ENCODE measurements around the gene AKNA.

The AKNA gene

GRCh38 chr9:114350636-114351401, 37.0 kb downstream of the AKNA start:
- no peaks in the 10 kb centered on the region for H3K9me3 ChIP-seq
- peak overlapping the region; percentile 86; the same call in 1 of the 2 replicates for H3K4me2 ChIP-seq
- TF ChIP-seq Cebpa-rat (IDR thresholded peaks at IDR 0.05), result no peak
- no peak overlapping the region for H3K4me3 ChIP-seq
- no peaks in the 10 kb centered on the region for H3K27me3 ChIP-seq
- peaks cover 92% of the 10 kb centered on the region for H3K36me3 ChIP-seq
- H4K20me1 ChIP-seq, result peaks cover 24% of the 10 kb centered on the region
- H3K27ac ChIP-seq, result peak overlapping the region; percentile 70
- no peak overlapping the region for H3K9ac ChIP-seq
- H3K4me1 ChIP-seq, result peaks cover 47% of the 10 kb centered on the region

DNA sequence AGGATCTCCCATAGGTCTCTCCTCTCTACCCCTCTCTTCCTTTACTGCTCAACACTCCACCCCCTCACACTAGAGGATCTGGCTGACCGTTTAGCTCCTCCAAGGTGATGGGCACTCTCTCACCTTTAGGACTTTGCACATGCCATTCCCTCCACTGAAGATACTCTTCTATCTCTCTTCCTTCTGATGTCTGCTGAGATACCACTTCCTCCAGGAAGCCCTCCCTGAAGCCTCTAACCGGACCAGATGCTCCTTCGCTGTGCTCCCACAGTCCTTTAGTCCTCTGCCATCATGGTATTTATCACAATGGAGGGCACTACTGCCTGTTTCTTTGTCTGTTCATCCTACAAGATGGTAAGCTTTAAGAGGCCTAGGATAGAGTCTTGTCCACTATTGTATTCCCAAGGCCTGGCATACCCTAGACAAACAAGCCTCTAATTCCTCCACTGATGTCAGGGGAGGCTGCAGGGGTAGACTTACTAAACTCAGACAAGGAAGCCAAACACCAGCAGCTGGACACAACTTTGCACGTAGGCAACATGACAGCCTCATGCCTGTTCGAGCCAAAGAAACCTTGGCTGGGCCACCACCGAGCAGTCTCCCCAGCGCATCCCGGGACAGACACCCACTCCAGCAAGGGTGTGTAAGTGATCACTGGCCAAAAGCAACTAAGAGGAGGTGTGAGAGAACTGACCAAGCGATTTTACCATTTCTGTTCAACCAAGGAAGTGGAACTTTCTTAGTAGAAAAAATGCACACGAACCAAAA, 37.9 kb downstream of the AKNA start:
- Histone ChIP-seq H3K36me3 (peaks cover 92% of the 10 kb centered on the region), H3K4me3 (no peak overlapping the region), H3K4me1 (peaks cover 47% of the 10 kb centered on the region), H3K27ac (peak overlapping the region; percentile 70), H3K9me3 (no peaks in the 10 kb centered on the region), H4K20me1 (peaks cover 23% of the 10 kb centered on the region), H3K4me2 (peak overlapping the region; percentile 86), H3K27me3 (no peaks in the 10 kb centered on the region), H3K9ac (peak overlapping the region; percentile 40)
- no peak for TF ChIP-seq Cebpa-rat (IDR thresholded peaks at IDR 0.05)

DNA sequence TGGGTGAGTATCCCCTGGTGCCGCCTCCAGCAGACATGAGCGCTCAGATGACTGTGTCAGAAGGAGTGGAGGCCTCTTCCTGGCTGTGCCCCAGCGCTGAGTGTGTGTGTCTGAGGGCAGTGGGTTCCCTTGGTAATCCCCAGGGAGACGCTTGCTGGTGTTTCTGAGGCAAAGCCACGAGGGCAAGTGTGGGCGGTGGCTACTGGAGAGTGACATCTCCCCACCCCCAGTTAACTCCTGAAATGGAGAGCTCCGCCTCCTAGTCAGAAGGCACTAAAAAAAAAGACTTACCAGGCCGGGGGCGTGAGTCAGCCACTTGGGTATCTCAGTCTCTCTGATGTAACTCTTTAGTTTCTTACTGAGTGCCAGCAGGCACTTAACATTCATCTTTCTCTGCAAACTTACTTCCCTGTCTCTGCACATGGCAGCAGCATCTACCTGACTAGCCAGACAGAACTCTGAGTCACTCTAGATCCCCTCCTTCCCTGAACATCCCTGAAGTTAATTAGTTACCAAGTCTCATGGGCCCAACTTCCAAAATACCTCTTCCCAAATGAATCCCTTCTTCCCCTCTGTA, 38.8 kb downstream of the AKNA start:
- Histone ChIP-seq H3K4me3 (0 out of 2 replicates have a peak overlapping the region, but pooled peaks have one; percentile 9), H3K9me3 (no peaks in the 10 kb centered on the region), H3K9ac (peak overlapping the region; percentile 59), H3K27ac (peak overlapping the region; percentile 73), H4K20me1 (peaks cover 23% of the 10 kb centered on the region), H3K4me1 (peaks cover 47% of the 10 kb centered on the region), H3K36me3 (peaks cover 93% of the 10 kb centered on the region), H3K27me3 (no peaks in the 10 kb centered on the region), H3K4me2 (peak overlapping the region; percentile 86)
- TF ChIP-seq Cebpa-rat (IDR thresholded peaks at IDR 0.05), result no peak

DNA sequence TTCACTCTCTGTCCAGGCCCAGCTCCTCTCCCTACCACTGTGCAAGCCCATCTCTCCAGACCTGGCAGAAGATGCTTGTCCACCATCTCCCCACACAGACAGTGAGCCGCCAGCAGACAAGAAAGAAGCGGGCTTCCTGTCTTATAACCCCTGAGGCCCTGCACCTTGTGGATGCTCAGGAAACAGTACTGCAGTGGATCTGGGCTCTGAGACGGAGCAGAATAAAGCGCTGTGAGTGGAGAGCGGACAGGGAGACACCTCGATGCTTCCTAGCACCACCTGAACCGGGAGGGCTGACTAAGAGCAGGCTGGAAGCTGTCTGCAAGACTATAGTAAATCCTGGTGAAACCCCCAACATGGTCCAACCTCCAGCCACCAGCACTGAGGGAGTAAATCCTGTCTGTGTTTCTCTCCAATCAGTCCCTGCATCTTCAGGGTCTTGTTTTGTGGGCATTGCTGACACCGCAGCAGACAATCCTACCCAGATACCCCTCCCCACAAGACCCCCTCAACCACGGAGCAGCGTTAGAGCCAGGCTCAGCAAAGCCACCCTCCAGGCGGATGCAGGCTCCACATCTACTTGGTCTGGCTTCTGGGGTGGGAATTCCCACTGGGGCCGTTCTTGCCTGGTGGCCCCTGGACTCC, 39.4 kb downstream of the AKNA start:
- H3K36me3 ChIP-seq, result peaks cover 95% of the 10 kb centered on the region
- peaks cover 26% of the 10 kb centered on the region for H4K20me1 ChIP-seq
- peak overlapping the region; percentile 59 for H3K9ac ChIP-seq
- no peaks in the 10 kb centered on the region for H3K9me3 ChIP-seq
- H3K4me3 ChIP-seq, result 0 out of 2 replicates have a peak overlapping the region, but pooled peaks have one; percentile 9
- H3K27me3 ChIP-seq, result no peaks in the 10 kb centered on the region
- H3K4me1 ChIP-seq, result peaks cover 47% of the 10 kb centered on the region
- TF ChIP-seq Cebpa-rat (IDR thresholded peaks at IDR 0.05), result no peak
- H3K4me2 ChIP-seq, result peak overlapping the region; percentile 86
- H3K27ac ChIP-seq, result peak overlapping the region; percentile 73

GRCh38 chr9:114347675-114348074, 40.1 kb downstream of the AKNA start:
- no peak for TF ChIP-seq Cebpa-rat (IDR thresholded peaks at IDR 0.05)
- peaks cover 95% of the 10 kb centered on the region for H3K36me3 ChIP-seq
- H3K27ac ChIP-seq, result 0 out of 2 replicates have a peak overlapping the region, but pooled peaks have one; percentile 38
- no peaks in the 10 kb centered on the region for H3K27me3 ChIP-seq
- H3K9ac ChIP-seq, result no peak overlapping the region
- H3K9me3 ChIP-seq, result no peaks in the 10 kb centered on the region
- peaks cover 47% of the 10 kb centered on the region for H3K4me1 ChIP-seq
- peaks cover 33% of the 10 kb centered on the region for H4K20me1 ChIP-seq
- peak overlapping the region; percentile 86 for H3K4me2 ChIP-seq
- no peak overlapping the region for H3K4me3 ChIP-seq

DNA sequence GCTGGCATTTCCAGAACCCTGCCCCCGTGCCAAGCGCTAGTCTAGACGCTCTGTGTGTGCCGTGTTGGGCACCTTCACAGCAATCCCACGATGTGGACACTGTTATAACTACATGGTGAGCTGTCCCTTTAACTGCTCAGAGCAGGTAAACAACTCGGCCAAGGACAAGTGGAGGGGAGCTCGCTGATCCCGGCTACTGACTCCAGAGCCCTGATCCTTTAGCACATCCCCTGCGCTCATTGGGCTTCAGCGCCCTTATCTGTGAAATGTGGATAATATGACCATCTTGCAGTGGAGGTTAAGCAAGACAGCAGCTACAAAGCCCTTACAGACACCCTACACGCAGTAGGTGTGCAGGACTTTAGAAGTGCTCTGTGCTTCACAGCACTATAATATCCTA, 41.6 kb downstream of the AKNA start:
- Histone ChIP-seq H3K9me3 (no peaks in the 10 kb centered on the region), H3K4me3 (no peak overlapping the region), H3K4me2 (no peak overlapping the region), H3K9ac (no peak overlapping the region), H3K27me3 (no peaks in the 10 kb centered on the region), H3K27ac (no peak overlapping the region), H4K20me1 (peaks cover 45% of the 10 kb centered on the region), H3K4me1 (peaks cover 35% of the 10 kb centered on the region), H3K36me3 (peaks cover 94% of the 10 kb centered on the region)
- TF ChIP-seq Cebpa-rat (IDR thresholded peaks at IDR 0.05), result no peak

- Histone ChIP-seq H4K20me1 (peaks cover 48% of the 10 kb centered on the region), H3K27me3 (no peaks in the 10 kb centered on the region), H3K9ac (no peak overlapping the region), H3K4me3 (no peak overlapping the region), H3K27ac (no peak overlapping the region), H3K9me3 (no peaks in the 10 kb centered on the region), H3K36me3 (peaks cover 94% of the 10 kb centered on the region), H3K4me1 (peaks cover 32% of the 10 kb centered on the region), H3K4me2 (no peak overlapping the region)
- no peak for TF ChIP-seq Cebpa-rat (IDR thresholded peaks at IDR 0.05)
Measured at GRCh38 chr9:114345493-114346065, 42.2 kb downstream of the AKNA start.

GRCh38 chr9:114344692-114345091, 43.1 kb downstream of the AKNA start:
- Histone ChIP-seq H3K9me3 (no peaks in the 10 kb centered on the region), H4K20me1 (peaks cover 50% of the 10 kb centered on the region), H3K4me2 (no peak overlapping the region), H3K27ac (no peak overlapping the region), H3K9ac (0 out of 2 replicates have a peak overlapping the region, but pooled peaks have one; percentile 24), H3K36me3 (peaks cover 94% of the 10 kb centered on the region), H3K4me3 (no peak overlapping the region), H3K27me3 (no peaks in the 10 kb centered on the region), H3K4me1 (peaks cover 23% of the 10 kb centered on the region)
- TF ChIP-seq Cebpa-rat (IDR thresholded peaks at IDR 0.05), result no peak

- Histone ChIP-seq H4K20me1 (peaks cover 50% of the 10 kb centered on the region), H3K4me2 (no peak overlapping the region), H3K4me3 (no peak overlapping the region), H3K27ac (no peak overlapping the region), H3K4me1 (peaks cover 18% of the 10 kb centered on the region), H3K9me3 (no peaks in the 10 kb centered on the region), H3K9ac (0 out of 2 replicates have a peak overlapping the region, but pooled peaks have one; percentile 24), H3K36me3 (peaks cover 95% of the 10 kb centered on the region), H3K27me3 (no peaks in the 10 kb centered on the region)
- no peak for TF ChIP-seq Cebpa-rat (IDR thresholded peaks at IDR 0.05)
Measured at GRCh38 chr9:114344188-114344566, 43.6 kb downstream of the AKNA start.

Data from BLaER1 (cell line).